Peyer's patch (tissue), 4 donors: ENCODE results near the gene TMEM187.
"Not testable (repeated sequence)": the region's sequence is repeated elsewhere in the genome, so short reads cannot be mapped to it uniquely, and the experiment has no call there.

Source experiments
- POLR2A ChIP-seq, 2 donors: fragments of 450-650 bp; IDR thresholded peaks; one replicate each; pipeline ENCODE4 v1.5.1; 2017; ENCODE audit warnings: antibody characterized with exemption in 2 of 2, mild to moderate bottlenecking in 2 of 2, moderate library complexity in 2 of 2
- TF ChIP-seq, protein P1 (sequence below), 6 experiments: fragments of 450-650 bp in 4 of 6; fragments of 200-600 bp in 2 of 6; sonication (generic) in 1 of 6; IDR thresholded peaks; one replicate each; pipeline ENCODE4 v1.5.1; 2017 to 2019; ENCODE audit warnings: antibody characterized with exemption in 6 of 6, mild to moderate bottlenecking in 3 of 6, moderate library complexity in 1 of 6

- TF ChIP-seq, protein P1, sequence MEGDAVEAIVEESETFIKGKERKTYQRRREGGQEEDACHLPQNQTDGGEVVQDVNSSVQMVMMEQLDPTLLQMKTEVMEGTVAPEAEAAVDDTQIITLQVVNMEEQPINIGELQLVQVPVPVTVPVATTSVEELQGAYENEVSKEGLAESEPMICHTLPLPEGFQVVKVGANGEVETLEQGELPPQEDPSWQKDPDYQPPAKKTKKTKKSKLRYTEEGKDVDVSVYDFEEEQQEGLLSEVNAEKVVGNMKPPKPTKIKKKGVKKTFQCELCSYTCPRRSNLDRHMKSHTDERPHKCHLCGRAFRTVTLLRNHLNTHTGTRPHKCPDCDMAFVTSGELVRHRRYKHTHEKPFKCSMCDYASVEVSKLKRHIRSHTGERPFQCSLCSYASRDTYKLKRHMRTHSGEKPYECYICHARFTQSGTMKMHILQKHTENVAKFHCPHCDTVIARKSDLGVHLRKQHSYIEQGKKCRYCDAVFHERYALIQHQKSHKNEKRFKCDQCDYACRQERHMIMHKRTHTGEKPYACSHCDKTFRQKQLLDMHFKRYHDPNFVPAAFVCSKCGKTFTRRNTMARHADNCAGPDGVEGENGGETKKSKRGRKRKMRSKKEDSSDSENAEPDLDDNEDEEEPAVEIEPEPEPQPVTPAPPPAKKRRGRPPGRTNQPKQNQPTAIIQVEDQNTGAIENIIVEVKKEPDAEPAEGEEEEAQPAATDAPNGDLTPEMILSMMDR (IDR thresholded peaks at IDR 0.05) = not testable (repeated sequence)
- not testable (repeated sequence) for TF ChIP-seq POLR2A (IDR thresholded peaks at IDR 0.05)
Observed at GRCh38 chrX:153980394-153980793, 7.8 kb downstream of the TMEM187 start.
